IPS DF 4.7 (cell line): ENCODE results near the gene MSI2.

ENCODE experiments used
- DNase-seq: peaks from one replicate; pipeline ENCODE4 v3.0.0-alpha.2; 2013; ENCODE audit warnings: low spot score; ENCODE audit errors: extremely low read depth

Gene MSI2

DNA sequence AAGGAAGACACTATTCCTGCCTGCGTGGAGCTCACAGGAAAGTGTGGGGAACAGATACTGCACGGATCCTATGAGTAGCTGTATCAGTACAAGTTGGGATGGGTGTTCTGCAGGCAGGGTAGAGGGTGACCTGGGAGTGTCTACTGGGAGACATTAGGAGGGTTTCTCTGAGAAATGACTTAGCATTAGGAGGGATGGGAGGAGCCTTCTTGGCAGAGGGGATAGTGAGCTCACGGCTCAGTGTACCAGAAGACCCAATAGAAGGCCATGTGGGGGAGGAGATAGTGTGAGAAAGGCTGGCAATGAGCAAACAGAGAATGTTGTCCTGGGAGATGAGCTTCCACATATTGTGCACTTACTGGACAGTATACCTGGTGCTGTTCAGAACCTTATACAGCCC is 109.1 kb downstream of the MSI2 start:
- no peak for DNase-seq

GRCh38 chr17:57366177-57366557 is 109.8 kb downstream of the MSI2 start:
- DNase-seq: no peak

GRCh38 chr17:57366558-57367351 is 110.4 kb downstream of the MSI2 start:
- DNase-seq: no peak

- no peak for DNase-seq
These were observed 112.5 kb downstream of the MSI2 start for GRCh38 chr17:57368637-57369336.

GRCh38 chr17:57369509-57369945 is 113.2 kb downstream of the MSI2 start:
- DNase-seq: no peak

DNA sequence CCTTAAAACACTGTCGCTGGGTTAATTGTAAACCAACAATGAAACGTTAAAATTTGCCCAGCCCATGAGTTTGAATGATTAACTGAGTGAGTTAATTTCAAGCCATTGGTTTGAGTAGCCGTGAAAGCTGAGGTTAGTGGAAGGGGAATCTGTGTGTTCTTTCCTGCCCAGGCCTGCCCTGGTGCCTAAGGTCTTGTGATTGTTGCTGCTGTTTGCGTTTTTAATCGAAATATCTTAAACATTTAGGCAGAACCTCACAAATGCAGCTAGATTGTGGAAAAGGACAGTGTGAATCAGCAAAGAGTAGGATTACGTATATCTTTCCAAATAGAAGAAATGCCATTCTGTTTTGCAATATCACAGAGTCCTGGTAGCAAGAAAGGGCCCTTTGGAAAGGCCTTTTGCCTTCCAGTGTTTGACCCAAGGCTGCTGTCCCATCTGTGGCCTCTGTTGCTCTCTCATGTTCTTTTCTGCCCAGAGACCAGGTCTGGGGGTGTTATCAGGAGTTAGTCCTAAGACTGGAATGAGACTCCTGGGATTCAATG is 113.8 kb downstream of the MSI2 start:
- no peak for DNase-seq

DNA sequence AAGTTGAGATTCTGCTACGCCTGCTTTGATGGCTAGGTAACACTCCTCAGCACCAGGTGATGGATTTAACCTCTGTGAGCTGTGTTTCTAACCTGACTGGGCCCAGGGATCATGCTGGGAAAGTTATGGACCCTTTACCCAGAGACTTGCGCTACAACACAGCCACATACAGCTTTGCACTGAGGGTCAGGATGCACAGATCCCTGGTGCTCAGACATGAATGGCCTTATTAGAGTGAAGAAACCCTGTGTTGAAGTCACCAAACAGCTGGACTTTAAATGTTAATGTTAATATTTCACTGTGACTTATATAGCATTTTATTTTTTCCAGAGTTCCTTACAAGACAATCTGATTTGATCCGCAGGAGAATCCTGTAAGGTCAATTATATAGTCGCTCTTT is 114.3 kb downstream of the MSI2 start:
- no peak for DNase-seq

- DNase-seq: no peak
These were observed 115.8 kb downstream of the MSI2 start for GRCh38 chr17:57372156-57372555.

GRCh38 chr17:57373048-57373447 is 116.7 kb downstream of the MSI2 start:
- no peak for DNase-seq

DNA sequence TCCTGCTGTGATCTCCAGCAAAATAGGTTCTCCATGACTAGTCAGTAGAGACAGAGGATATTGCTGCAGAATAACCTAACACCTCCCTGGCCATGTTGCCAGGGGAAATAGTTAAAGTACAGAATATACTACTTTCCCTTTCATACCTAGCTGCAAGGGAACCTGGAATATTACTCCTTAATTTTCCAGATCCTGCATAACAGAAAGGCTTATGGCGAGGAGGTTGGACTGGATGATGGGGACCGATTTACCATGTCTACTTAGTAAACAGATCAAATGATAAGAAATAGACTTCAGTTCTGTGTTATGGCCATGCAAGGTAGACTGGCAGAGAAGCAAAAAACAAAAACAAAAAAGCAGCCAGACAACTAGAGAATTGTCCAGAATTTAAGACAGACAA is 117.4 kb downstream of the MSI2 start:
- no peak for DNase-seq

GRCh38 chr17:57375040-57375769 is 118.9 kb downstream of the MSI2 start:
- no peak for DNase-seq

GRCh38 chr17:57375770-57376225 is 119.5 kb downstream of the MSI2 start:
- no peak for DNase-seq

DNA sequence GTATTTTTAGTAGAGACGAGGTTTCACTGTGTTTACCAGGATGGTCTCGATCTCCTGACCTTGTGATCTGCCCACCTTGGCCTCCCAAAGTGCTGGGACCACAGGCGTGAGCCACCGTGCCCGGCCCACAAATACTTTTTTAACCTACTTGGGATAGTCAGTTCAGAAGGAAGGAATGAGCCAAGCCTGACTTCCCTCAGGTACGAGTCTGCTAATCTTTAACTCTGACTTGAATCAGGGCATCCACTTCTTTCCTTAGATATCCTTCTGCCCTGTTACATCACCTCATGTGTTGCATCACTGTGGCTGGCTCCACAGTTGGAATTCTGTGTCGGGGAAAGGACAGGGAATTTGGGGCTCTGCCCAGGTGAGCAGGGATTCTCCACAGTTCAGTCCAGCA is 120.8 kb downstream of the MSI2 start:
- DNase-seq: no peak

DNA sequence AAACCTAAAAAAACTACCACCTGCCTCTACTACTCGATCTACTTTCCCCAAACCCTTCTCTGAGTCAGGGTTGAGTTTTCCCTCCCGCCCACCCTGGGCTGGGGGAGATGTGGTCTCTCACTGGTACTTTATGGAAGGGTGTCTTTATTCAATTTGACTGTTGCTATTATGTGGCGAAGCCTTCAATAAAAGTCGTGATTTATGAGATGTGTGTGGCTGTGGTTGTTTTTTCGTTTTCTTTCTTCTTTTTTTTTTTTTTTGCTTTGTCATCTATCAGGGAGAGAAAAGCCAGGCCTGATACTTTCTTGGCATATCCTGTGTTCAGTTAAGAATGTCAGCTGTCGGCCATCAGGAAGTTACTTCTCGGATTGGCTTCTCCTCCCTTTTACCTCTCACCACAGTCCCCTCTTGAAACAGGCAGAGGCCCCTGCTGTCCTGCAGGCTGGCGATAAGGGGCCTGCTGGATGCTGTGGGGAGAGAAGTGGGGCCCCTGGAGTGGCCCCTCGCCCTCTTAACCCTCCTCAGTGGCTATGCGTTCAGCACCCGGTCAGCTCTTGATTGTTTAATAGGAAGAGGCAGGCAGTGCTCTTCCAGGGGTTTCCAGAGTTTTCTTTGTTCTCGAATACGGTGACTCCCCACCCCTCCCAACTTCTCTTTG is 123.0 kb downstream of the MSI2 start:
- no peak for DNase-seq

DNA sequence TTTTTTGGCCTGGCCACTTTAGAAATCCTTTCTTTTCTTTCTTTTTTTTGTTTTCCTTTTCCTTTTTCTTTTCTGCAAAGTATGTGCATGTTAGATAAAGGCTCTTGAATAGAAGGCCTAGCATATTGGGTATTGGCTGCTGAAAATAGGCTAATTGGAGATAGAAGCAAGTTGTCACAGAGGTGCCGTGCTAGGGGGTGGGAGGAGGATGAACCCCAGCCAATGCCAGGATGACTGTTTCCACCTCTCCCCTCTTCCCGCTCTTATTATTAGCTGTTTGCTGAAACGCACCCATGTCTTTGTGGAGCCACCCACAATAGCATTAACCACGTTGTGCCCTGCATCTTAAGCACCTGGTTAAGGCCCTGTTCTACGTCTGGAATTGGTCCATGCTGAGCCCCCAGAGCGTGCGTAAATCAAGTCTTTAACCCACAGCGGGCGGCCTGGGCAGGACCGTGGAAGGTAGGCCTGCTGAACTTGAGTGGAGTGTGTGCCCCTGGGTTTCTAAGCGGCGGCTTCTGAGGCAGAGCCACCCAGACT is 123.6 kb downstream of the MSI2 start:
- no peak for DNase-seq

- DNase-seq: no peak
These were observed 125.2 kb downstream of the MSI2 start for GRCh38 chr17:57381498-57381897.

GRCh38 chr17:57384219-57384618 is 127.9 kb downstream of the MSI2 start:
- no peak for DNase-seq

DNA sequence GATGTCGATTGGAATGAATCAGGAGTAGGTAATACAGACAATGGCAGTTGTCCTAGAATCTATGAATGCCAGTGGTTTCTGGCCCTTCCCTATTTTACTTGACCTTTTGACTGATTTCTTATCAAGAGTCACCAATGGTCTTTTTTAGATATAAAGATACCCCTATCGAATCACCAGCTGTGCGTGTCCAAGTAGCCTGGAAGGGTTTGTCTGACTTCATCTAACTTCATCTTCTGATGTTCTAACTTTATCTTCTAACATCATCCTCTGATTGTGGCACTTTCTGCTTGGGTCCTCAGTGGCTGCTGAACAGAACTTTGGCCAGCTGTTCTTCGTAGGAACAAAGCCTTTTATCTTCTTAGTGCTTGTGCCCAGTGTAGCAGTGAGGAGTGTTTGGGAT is 129.7 kb downstream of the MSI2 start:
- no peak for DNase-seq

GRCh38 chr17:57387575-57387974 is 131.3 kb downstream of the MSI2 start:
- no peak for DNase-seq

DNA sequence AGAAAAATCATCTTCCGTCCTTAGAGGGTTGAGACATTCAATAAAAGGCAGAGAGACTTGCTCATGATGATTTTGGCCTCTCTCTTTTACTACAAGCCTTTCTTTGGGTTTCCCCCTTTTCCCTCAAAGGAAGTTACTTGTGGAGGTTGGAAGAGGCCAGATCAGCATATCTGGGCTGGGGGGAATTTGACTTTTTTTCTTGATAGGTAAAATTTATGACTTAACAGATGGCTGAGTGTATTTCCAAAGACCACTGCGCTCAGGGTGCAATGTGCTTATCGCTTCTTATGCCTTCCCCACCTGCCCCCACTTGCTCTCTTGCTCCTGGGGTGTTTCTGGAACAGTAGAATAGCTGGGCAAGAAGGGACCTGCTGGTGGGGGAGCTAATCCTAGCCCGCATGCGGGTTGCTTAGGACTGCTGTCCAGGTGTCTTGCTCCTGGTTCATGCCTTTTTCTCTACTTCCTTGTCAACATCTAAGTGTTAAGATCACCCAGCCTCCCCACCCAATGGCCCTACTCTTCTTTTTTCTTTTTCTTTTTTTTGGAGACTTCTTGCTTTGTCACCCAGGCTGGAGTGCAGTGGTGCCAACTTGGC is 131.9 kb downstream of the MSI2 start:
- DNase-seq: no peak

DNA sequence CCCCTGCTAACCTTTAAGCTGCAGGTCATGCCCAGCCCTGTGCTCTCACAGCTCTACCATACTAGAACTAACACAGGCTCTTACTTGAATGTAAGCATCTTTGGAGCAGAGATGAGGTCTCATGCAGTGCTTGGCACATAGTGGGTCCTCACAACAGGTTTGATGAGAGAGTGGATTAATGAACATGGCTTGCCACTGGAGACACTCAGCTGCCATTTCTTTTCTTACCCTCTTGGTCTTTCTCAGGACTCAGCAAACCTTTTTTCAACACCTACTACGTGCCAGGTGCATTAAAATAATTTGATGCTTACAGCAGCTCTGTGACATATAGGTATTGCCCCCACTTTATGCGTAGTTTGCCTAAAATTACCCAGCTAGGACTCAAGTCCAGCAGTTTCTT is 133.2 kb downstream of the MSI2 start:
- no peak for DNase-seq
